HepG2 (cell line): ENCODE results near the gene UBE2N. TPM values are rescaled to one million over a fixed set of nuclear protein-coding genes. Genes with fewer than 3 reads are reported as not detected.

ENCODE experiments used
- CENPX ChIP-seq: sonication (generic); formaldehyde crosslinking; IDR thresholded peaks from 2 replicates; pipeline ENCODE4 v1.9.0; 2021; ENCODE audit warnings: mild to moderate bottlenecking, missing genetic modification reagents, moderate library complexity
- DNMT1 ChIP-seq: sonication (generic); formaldehyde crosslinking; IDR thresholded peaks from 2 replicates; pipeline ENCODE4 v1.5.1; 2020; ENCODE audit warnings: mild to moderate bottlenecking, missing genetic modification reagents
- DZIP1 ChIP-seq: sonication (generic); formaldehyde crosslinking; IDR thresholded peaks from 2 replicates; pipeline ENCODE4 v1.5.0; 2020; ENCODE audit warnings: mild to moderate bottlenecking, missing genetic modification reagents
- KDM1A ChIP-seq: IDR thresholded peaks from 2 replicates; pipeline ENCODE4 v1.6.1; 2016; ENCODE audit warnings: missing compliant biosample characterization
- KDM4B ChIP-seq: sonication (generic); formaldehyde crosslinking; IDR thresholded peaks from 2 replicates; pipeline ENCODE4 v1.4.0; 2020; ENCODE audit warnings: missing genetic modification reagents
- PLSCR1 ChIP-seq: sonication (generic); formaldehyde crosslinking; IDR thresholded peaks from 2 replicates; pipeline ENCODE4 v1.5.0; 2020; ENCODE audit warnings: missing genetic modification reagents, mild to moderate bottlenecking, borderline replicate concordance
- PRDM10 ChIP-seq: sonication (generic); formaldehyde crosslinking; IDR thresholded peaks from 2 replicates; pipeline ENCODE4 v1.4.0; 2020; ENCODE audit warnings: low read depth, missing genetic modification reagents
- RBM39 ChIP-seq: fragments of 200-400 bp; formaldehyde crosslinking; IDR thresholded peaks from one replicate; pipeline ENCODE4 v1.6.1; 2018; ENCODE audit warnings: antibody characterized with exemption, mild to moderate bottlenecking, low read depth, low read length; ENCODE audit not compliant: poor library complexity, severe bottlenecking
- RXRB ChIP-seq: IDR thresholded peaks from 2 replicates; pipeline ENCODE4 v1.6.1; 2016; ENCODE audit warnings: borderline replicate concordance, missing genetic modification reagents, missing compliant biosample characterization
- SCMH1 ChIP-seq: sonication (generic); formaldehyde crosslinking; IDR thresholded peaks from 2 replicates; pipeline ENCODE4 v1.9.0; 2021; ENCODE audit warnings: missing genetic modification reagents, mild to moderate bottlenecking, borderline replicate concordance
- SPEN ChIP-seq: sonication (generic); formaldehyde crosslinking; IDR thresholded peaks from 2 replicates; pipeline ENCODE4 v1.5.1; 2020; ENCODE audit warnings: low read depth, mild to moderate bottlenecking, missing genetic modification reagents
- ZBTB3 ChIP-seq: sonication (generic); formaldehyde crosslinking; IDR thresholded peaks from 2 replicates; pipeline ENCODE4 v1.4.0; 2020; ENCODE audit warnings: low read depth, mild to moderate bottlenecking, moderate library complexity, missing genetic modification reagents, borderline replicate concordance
- ZNF251 ChIP-seq: sonication (generic); formaldehyde crosslinking; IDR thresholded peaks from 2 replicates; pipeline ENCODE4 v1.9.0; 2021; ENCODE audit warnings: mild to moderate bottlenecking, missing genetic modification reagents
- ZNF317 ChIP-seq: sonication (generic); formaldehyde crosslinking; IDR thresholded peaks from 2 replicates; pipeline ENCODE4 v1.5.0; 2020; ENCODE audit warnings: mild to moderate bottlenecking, missing genetic modification reagents
- polyA plus RNA-seq, 8 experiments: library from polyadenylated mRNA; depleted of rRNA in 3 of 8; stranded (reverse) in 7 of 8; unstranded in 1 of 8; fragments of >200 nt; fragmentation: Illumina TruSeq in 4 of 8; extraction: Trizol in 4 of 8; gene quantifications; 2 replicates each; pipeline versions ENCODE4 v1.2.1 to v1.2.3, GENCODE V29; 2011 to 2016; ENCODE audit warnings: low read depth in 4 of 8, missing spikeins in 1 of 8, mixed read lengths in 1 of 8; ENCODE audit not compliant: insufficient read depth in 1 of 8
- total RNA-seq, 5 experiments: library from RNA; depleted of rRNA; stranded (reverse); fragments of >200 nt; fragmentation: Illumina TruSeq; extraction: Trizol; gene quantifications; 2 replicates each; pipeline ENCODE4 v1.2.3, GENCODE V29; 2016; ENCODE audit warnings: low read depth in 1 of 5

UBE2N gene
- total and polyA plus RNA-seq, 2 of the 13 experiments (the other 11 are each of a cell fraction or from before 2014, with no cell fraction given), result 188 to 197 TPM

- TF ChIP-seq DZIP1 (CRISPR knock-in tag) (no peak), SPEN (peak; percentile 37), PLSCR1 (CRISPR knock-in tag) (no peak), KDM1A (CRISPR knock-in tag) (no peak), DNMT1 (no peak), CENPX (no peak; the same call in 1 of the 2 replicates), KDM4B (CRISPR knock-in tag) (no peak), SCMH1 (no peak), ZNF251 (no peak), RXRB (CRISPR knock-in tag) (no peak), RBM39 (peak; percentile 84), PRDM10 (CRISPR knock-in tag) (peak; percentile 30; the same call in 1 of the 2 replicates), ZBTB3 (CRISPR knock-in tag) (no peak), ZNF317 (CRISPR knock-in tag) (no peak)
Measured at GRCh38 chr12:93377252-93378195, 64.2 kb downstream of the UBE2N start, which contains the start of gene NUDT4 (continued).
